DMS153 treated with DMSO at 0.1 percent for 48 hours (cell line): ENCODE measurements around the gene UGT2B15.
"Not testable (repeated sequence)": the region's sequence is repeated elsewhere in the genome, so short reads cannot be mapped to it uniquely, and the experiment has no call there.

ENCODE experiments used
- DNase-seq: peaks from one replicate; lab custom pipeline; 2025; ENCODE audit not compliant: unreplicated experiment; lab: John Stamatoyannopoulos, UW

Gene UGT2B15

GRCh38 chr4:68656445-68656973, 13.9 kb downstream of the UGT2B15 start:
- not testable (repeated sequence) for DNase-seq

GRCh38 chr4:68655764-68656444, 14.5 kb downstream of the UGT2B15 start:
- no peak for DNase-seq

- DNase-seq = no peak
Measured at GRCh38 chr4:68654946-68655721, 15.3 kb downstream of the UGT2B15 start.

- no peak for DNase-seq
Measured at GRCh38 chr4:68651932-68652331, 18.5 kb downstream of the UGT2B15 start.

- no peak for DNase-seq
Measured at GRCh38 chr4:68630371-68630770, 40.1 kb downstream of the UGT2B15 start.

- DNase-seq = not testable (repeated sequence)
Measured at GRCh38 chr4:68622731-68623130, 47.7 kb downstream of the UGT2B15 start.

- no peak for DNase-seq
Measured at GRCh38 chr4:68617003-68617698, 53.3 kb downstream of the UGT2B15 start.

GRCh38 chr4:68615699-68616422, 54.6 kb downstream of the UGT2B15 start:
- no peak for DNase-seq

- DNase-seq = no peak
Measured at GRCh38 chr4:68613752-68614151, 56.7 kb downstream of the UGT2B15 start.

GRCh38 chr4:68606240-68606639, 64.2 kb downstream of the UGT2B15 start:
- DNase-seq = no peak

GRCh38 chr4:68599150-68599549, 71.3 kb downstream of the UGT2B15 start:
- DNase-seq = no peak

GRCh38 chr4:68597482-68597881, 73.0 kb downstream of the UGT2B15 start:
- DNase-seq = no peak
